Activated CD4-positive, alpha-beta T cell treated with anti-CD3 and anti-CD28 coated beads, Interleukin-2, amount 50 U/mL, for 1 hour (primary cell): ENCODE data around the gene PRKN.

Experiments used
- DNase-seq: peaks from one replicate; pipeline ENCODE4 v3.0.0-alpha.2; 2020

Gene PRKN

DNA sequence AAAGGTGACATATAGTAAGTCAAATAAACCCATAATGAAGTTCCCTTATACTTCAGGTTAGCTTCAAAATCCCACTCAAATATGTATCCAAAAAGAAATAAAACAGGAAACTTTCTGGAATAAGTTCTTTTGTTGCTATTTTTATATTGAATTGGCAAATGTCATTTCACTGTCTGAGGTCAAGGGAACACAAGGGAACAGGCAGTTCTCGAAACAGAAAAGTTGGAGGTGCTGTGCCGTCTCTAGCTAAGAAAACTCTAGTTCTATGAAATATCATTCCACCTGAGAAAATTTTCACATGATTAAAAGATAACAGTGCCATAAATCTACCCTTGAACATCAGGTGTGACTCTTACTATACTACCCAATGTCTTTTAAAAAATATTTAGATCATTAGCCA, 358.5 kb downstream of the PRKN start:
- DNase-seq, result no peak

DNA sequence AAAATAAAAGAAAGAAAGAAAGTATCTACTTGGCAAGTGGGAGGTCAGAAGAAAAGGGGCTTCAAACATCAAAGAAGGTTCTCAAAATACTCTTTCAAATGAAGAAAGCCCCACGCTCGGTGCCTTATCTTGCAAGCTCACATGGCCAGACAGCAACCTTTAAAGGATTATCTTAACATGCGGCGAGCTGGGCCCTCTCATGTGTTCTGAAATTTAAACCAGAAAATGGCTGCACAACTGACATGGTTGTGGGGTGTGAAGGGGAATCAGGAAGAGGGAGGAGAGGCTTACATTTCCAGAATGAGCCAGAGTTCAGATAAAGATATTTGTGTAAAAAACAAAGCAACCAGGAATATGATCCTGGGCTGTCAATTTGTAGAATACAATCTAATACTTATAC, 363.1 kb downstream of the PRKN start:
- DNase-seq, result no peak

DNA sequence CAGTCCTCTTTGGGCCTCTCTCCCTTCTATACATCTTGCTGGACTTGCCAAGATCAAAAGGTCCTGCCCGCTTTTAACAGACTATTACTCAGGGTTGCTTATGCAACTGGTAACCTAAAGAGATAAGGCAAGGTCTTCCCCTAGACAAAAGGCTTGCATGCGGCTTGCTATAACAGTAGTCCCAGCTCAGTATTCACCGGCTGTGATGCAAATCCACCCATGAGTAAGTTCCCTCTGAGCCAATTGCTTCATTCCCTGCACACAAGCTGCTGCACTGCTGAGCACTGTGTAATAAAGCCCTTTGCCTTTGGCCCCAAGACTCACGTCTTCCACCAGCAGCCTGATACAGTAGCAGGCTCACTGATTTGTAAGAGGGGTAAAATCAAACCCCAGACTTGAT, 363.8 kb downstream of the PRKN start:
- DNase-seq, result no peak

DNA sequence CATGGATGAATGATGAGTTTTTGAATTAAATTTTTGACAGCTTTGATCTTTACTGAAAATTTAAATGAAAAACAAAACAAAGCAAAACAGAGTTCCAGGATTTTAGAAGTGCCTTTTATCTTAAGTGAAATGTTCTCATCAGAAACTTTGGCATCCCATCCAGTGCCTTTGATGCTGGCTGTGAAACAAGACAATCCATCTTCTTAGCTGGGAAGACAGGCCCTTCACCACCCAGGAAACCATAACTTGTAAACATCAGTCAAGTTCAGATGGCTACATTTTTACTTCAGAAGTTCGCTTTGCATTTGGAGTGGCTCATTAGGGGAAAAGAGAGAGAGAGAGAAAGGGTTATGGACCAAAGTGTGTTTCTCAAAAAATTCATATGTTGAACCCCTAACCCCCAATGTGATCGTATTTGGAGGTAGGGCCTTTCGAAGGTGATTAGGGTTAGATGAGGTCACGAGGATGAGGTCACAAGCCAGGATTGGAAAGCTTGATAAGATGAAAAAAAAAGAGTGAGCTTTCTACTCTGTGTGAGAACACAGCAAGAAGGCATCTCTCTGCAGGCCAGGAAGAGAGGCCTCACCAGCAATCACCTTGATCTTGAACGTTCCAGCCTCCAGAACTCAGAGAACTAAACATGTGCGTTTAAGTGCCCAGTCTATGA, 366.5 kb downstream of the PRKN start:
- DNase-seq, result no peak

DNA sequence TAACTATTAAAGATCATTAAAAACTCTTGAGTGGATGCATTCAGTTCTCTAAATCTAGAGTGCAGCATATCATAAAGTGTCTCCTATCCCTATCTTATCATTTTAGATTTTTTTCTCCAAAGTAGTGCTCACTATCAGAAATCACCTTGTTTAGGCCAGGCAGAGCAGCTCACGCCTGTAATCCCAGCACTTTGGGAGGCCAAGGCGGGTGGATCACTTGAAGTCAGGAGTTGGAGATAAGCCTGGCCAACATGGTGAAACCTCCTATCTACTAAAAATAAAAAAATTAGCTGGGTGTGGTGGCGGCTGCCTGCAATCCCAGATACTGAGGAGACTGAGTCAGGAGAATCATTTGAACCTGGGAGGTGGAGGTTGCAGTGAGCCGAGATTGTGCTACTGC, 368.9 kb downstream of the PRKN start:
- DNase-seq, result no peak

DNA sequence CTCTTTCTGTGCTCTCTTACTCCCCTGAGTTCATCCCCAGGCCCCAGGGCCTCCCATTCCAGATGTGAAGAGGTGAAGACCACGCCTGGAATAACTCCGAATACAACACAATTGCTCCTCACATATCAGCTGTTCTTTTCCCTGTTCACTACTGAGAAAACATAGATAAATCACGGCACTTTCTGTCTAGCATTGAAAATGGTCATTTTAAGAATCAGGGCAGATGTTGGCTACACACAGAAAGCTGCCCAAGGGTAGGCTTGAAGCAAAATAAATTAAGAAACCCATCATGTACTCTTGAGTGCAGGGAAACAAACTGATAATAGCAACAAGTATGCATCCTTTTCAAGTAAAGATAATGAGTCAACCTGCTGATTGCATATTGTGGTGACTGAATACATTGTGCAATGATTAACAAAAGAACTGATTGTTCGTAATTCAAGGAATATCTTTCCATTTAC, 382.5 kb downstream of the PRKN start:
- no peak for DNase-seq

DNA sequence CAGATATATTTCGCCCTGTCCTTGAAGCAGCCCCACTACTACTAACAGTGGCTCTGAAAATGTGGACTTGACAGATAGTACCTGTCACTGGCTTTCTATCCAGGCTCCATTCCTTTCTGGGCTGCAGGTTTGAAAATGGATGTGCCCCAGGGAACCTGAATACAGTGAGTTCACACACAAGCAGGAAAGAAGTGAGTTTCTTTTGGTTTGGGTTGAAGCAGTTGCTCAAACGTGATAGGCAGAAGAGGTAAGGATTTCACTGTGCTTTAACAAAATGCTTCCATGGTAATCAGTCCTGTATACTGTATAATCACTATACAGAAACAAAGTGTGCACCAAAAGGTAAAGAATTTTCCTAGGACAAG, 382.9 kb downstream of the PRKN start:
- DNase-seq, result no peak

DNA sequence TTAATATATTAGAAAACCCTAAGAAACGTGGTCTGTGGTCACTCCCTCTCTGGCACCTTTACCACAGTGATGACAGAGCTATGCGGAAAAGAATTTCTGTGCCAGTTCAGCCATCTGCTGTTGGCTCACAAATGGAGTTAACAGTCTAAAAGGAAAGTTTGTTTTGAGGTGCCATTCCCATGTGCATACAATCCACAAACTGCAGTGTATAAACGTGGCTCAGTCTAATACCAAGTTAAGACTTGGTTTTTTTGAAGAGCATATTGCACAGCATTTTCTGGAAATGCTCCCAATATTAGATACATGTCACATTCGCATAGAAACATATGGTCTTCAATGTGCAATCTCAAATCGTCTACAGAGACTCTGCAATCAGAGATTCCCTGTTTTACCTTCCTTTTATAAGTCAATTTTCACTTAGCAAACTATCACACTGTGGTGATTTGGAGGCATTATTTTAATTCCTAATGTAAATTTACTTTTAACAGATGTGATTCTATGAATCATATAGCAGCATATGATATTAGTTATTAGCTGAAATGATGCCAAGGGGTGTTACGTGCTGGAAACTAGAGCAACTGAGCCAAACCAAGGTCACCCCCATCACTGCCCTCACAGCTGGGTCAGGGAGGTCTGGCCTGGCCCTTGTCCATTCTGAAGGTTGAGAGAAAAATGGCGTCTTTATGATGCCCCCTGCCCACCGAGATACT, 383.5 kb downstream of the PRKN start:
- no peak for DNase-seq

DNA sequence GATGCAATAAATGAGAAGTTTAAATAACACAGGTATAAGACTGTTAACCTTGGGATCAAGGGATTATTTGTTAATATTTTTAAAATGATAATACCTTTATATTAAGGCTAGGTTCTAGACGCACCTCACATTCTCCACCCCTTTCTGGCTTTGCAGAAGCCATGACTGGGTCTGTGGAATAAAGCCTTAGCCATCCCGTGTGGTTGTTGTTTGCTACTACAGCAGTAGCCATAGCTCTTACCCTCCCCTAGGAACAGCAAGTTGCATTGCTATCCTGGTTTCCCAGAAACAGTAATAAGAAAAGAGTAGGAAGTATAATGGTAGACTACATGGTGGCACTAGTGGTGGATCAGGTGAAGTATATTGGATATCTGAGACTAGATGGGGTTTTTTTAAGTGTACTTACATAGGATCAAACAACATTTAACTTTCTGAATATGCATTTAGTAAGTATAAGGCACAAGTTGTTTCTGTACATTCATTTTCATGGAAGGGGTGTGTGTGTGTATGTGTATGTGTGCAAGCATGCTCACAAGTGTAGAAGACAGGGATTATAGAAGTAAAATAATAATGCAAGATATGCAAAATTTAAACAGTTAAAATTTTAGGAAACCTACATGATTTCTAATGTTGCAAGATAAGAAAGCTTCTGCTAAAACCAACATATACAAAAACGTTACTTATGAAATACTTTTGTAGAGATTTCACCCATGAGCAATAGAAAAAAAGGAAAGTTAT, 384.2 kb downstream of the PRKN start:
- no peak for DNase-seq

DNA sequence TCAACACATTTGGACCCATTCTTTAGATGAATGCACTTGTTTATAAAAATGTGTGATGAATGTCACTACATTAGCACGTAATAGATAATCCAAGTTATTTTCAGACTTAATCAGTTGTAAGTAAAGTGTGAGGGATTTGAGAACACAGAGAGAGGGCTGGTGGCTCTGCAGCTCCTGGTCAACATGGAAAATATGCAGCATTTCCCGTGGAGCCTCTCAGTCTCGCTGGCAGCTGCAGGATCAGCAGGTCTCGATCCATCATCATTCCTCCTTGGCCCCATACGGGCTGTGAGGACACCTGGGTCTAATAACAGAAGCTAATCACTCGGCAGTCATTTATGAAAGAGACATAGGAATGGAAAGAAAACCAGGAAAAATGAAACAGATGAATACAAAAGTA, 390.2 kb downstream of the PRKN start:
- DNase-seq, result no peak

DNA sequence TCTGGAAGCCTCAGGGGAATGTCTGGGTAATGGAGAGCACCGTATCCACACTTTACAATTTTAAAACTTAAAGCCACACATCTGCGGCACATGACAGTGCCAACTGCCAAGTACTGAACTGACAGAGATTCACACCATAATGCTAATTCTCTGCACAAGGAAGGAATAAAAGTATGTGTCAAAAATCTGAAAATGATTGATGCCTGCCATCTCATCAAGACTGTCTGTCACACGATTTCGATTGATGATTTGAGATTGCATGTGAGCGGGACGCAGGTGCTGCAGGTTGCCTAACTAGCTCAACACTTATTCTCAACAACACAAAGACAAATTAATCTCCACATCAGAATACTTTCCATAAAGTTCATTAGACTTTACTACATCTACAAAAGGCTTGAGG, 391.2 kb downstream of the PRKN start:
- DNase-seq, result no peak

DNA sequence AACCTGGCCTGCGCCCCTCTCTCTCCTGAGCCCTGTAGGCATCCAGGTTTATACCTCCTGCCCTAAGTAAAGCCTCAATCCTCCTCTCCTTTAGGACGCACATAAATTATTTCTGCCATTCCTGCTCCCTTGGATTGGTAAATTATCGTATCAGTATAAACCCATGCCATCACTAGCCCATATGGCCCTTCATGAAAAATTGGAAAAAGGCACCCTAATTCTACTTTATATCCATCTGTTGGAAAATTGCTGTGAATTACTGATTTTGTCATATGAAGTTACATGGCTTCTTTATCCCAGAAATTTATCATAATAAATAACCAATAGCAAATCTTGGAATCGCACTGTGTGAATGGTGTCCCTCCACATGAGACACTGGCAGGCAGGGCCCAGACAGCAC, 395.2 kb downstream of the PRKN start:
- no peak for DNase-seq

DNA sequence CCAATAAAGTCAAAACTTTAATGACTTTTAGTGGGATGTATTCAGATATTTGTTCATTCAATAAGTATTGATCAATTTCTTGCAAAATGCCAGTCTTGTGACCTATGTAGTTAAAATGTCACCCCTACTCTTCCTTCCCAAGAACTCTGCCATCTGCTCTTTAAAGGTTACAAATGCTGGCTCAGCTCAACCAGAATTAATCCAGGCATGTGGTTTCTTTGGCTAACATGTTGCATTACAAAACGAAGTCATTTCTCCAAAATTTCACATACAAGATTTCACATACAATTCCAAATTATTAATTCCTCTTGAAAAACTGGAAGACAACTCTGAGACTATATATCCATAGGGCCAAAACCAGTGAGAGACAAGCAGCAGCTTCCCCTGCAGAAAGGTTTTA, 395.7 kb downstream of the PRKN start:
- no peak for DNase-seq

DNA sequence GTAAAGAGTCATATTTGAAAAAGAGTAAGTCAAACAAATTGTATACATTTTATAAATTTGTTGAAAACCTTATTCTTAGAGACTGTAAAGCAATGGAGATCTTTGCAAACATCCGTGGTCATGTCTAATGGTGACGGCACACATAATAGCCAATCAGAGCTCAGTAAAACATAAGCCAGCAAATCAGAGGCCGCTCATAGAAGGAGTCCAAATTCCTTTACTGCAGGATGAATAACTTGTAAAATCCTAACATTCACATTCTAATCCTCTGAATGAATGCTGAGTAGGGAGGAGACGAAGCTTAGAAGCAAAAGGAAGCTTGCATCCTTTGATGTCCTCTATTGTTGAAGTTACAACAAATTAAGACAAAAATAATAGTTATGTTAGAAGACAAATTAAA, 401.7 kb downstream of the PRKN start:
- no peak for DNase-seq

DNA sequence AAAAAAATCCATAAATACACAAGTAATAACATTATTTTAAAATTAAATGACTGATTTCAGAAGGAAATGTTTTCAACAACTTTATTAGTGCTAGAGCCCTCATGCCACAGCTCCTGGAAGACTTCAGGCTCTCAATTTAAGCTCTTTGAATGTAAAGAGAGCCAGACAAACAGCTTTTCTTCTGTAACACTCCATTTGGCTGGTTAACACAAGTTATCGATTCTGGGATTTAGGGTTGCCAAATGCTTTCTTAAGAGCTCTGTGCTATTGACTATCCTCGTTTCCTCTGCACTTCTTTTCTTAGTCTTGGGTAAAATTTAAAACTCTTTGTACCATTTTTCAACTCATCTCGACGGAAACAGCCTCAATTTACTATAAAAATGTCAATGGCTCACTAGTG, 402.5 kb downstream of the PRKN start:
- no peak for DNase-seq

DNA sequence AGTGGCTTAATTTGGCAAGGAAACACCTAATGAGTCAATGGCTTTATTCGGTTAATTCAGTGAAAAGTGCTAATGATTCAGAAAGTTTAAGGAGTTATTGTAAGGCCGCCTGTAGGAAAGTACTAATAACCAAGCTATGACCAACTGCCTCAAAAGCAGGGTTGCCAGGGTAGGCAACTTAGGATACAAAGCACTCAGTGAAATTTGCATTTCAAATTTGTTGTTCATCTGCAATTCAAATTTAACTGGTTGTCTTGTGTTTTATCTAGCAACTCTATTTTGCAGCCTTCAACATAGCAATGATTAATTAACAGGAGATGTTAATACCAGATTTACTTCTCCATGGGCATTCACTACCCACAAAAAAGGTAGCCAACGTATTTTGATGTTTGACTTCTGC, 412.3 kb downstream of the PRKN start:
- DNase-seq, result no peak

DNA sequence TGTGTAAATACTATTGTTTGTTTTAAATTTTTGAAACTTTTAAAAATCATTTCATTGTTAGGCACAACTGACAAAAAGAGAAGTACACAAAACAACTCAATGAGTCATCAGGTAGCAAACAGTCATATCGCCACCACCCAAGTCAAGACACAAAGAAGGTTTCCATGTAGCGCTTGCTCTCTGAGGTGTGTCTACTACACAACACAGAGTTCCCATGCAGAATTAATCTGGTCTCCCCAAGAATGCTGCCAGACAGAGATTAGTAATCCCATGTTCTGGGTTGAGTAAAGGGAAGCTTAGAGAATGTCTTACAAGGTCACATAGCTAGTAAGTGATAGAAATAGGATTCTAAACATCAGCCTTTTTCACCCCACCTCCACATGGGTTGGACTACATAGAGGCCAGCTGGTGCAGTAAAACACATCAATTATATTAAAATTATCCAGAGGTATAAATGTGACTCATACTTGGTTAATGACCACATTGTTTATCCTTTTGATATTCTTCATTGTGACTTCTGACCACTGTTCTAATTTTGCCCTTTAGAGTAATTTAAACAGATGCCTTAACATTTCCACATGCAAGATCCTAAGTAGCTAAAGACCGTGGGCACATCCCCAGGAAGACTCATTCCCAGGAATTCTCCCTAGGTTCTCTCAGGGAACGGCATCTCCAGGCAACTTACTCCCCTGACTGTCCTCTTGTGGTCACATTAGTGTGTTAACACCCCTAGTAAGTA, 413.5 kb downstream of the PRKN start:
- no peak for DNase-seq

DNA sequence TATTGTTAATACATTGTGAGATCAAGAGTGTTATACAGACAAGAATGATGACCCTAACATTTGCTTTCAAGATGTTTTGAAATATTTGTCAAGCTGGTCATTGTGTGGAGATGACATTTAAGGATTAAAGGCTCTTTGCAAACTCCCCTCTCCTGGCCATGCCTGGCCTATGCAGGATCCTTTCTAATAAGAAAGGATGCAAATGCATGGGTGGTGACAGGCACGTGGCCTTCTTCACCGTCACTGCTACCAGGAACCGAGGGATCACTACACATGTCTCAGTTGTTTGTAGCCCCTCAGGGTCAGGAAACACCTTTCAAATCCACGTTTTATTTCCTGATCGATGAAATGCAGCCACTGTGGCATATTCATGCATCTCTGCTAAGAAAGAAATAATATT, 419.7 kb downstream of the PRKN start:
- no peak for DNase-seq

DNA sequence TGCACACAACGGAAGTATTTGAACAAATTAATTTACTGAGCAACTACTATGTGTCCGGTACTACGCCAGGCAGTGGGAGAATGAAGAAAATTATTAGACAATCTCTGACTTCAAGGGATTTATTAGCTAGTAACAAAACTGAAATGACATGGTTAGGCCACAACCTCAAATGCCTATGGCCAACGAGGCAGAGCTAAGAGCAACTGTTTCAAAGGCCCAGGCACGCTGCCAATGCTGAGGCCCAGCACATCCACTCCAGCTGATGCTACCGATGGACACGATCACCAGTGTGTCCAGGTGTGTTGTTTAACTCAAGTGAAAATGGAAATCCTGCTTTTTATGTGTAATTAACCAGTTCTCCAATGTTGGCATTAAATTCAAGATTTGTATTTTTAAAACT, 420.9 kb downstream of the PRKN start:
- no peak for DNase-seq

DNA sequence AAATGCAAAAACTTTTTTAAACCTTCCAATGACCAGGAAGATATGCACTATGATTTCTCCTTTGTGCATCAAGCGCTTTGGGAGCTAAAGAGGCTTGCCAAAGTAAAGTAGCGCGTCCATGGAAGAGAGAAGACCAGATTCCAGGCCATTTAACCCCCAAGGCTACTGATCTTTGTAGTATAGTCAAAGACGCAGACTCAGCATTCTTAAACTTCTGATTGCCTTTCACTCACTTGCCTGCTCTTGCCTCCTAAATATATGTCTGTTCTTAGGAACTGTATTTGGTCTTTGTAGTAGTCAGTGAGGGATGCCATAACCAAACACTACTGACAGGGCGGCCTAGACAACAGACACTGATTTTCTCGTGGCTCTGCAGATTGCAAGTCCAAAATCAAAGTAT, 426.4 kb downstream of the PRKN start:
- no peak for DNase-seq

DNA sequence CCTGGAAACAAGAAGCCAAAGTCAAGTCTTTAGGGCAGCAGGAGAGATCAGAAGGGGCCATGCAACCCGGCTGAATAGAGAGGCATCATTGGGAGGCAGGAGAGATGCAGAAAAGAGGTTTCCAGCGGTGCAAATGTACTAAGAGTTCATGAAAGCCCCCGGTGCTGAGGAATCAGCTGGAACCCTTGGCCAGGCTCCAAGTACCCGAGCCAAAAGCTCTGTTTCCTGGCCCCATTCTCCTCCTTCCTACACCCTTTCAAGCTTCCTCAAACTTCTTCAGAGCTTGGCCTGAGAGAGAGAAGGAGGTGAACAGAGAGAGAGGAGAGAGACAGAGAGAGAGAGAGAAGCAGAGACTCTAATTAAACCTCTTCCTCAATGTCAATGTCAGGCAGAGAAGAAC, 433.5 kb downstream of the PRKN start:
- no peak for DNase-seq

DNA sequence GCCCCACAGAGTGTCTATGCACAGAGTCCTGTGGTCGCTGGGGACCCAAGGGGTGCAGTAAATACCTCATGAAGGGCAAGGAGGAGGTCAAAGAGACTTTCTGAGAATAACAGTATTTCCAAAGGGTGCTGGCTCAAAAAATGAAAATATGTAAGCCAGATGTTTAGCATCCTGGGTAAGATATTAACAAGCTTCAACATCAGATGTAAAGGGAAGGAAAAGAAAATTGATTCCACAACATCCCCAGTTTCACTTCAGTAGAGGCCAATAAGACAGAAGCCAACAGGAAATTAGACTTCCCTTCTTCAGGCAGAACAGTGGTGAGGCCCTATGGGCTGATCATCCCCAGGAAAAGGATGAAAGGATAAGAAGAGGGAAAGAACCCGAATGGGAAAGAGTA, 434.7 kb downstream of the PRKN start:
- DNase-seq, result no peak

DNA sequence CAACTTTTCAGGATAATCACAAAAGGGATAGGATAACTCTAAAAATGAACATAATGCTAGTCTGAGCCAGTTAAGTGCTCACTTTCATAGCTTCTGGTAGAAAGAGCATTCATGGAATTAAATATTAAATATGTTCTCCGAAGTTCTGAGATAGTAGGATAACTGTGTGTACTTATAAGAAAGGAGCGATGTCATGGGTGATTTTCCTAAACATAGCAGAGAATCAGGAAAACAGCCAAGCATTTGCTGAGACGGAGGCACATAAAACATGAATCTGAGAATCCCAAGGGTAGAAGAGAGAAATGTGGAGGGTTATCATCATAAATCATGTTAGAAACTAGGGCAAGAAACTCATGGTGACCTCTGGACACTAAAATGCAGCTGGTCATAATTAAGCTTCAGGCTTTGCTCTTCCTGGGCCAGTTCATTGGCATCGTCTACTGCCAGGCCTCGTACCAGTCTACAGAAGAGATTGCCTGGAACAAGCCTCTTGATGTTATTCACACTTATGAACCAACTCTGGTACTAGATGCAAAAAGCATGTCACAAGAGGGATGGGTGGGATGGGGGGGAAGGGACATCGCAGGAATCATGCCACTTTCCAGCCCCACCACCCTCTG, 436.6 kb downstream of the PRKN start:
- no peak for DNase-seq
